Kidney (tissue), 14 donors: ENCODE results near the gene GPR26. TPM values are rescaled to one million over a fixed set of nuclear protein-coding genes. Genes with fewer than 3 reads are reported as not detected.

ENCODE experiments used
- DNase-seq, 5 donors: peaks; one replicate each; pipeline ENCODE4 v3.0.0-alpha.2; 2013 to 2020
- FAIRE-seq: peaks from 2 replicates; lab custom pipeline; 2012; peaks lifted over from hg19 to GRCh38; lab: Jason Lieb, UNC
- H3K27ac ChIP-seq, 2 donors: one replicate each; pipeline ENCODE4 v1.7.0; 2013; ENCODE audit warnings: low read depth in 2 of 2, low read length in 2 of 2, inconsistent platforms in 1 of 2
- H3K27me3 ChIP-seq: one replicate; pipeline ENCODE4 v1.7.1; 2013; ENCODE audit warnings: low read length, inconsistent platforms; ENCODE audit not compliant: control insufficient read depth, insufficient read depth
- H3K36me3 ChIP-seq, 3 donors: one replicate each; pipeline versions ENCODE4 v1.7.0 to v1.7.1; 2013; ENCODE audit warnings: low read length in 3 of 3, control low read depth in 1 of 3, inconsistent platforms in 1 of 3; ENCODE audit not compliant: insufficient read depth in 3 of 3, control insufficient read depth in 2 of 3
- H3K4me1 ChIP-seq, 3 donors: one replicate each; pipeline versions ENCODE4 v1.7.0 to v1.7.1; 2013; ENCODE audit warnings: low read length in 3 of 3, inconsistent platforms in 1 of 3, low read depth in 1 of 3; ENCODE audit not compliant: control insufficient read depth in 2 of 3, insufficient read depth in 2 of 3
- H3K4me3 ChIP-seq, 3 donors: one replicate each; pipeline versions ENCODE4 v1.7.0 to v1.8.1; 2013; ENCODE audit warnings: low read length in 3 of 3, control low read depth in 1 of 3, inconsistent platforms in 1 of 3
- H3K9ac ChIP-seq, 3 donors: one replicate each; pipeline versions ENCODE4 v1.7.0 to v1.7.1; 2013; ENCODE audit warnings: low read length in 3 of 3, control low read depth in 1 of 3, inconsistent platforms in 1 of 3
- H3K9me3 ChIP-seq, 3 donors: one replicate each; pipeline versions ENCODE4 v1.7.0 to v1.7.1; 2013; ENCODE audit warnings: low read length in 3 of 3, control low read depth in 1 of 3, inconsistent platforms in 1 of 3; ENCODE audit not compliant: control insufficient read depth in 2 of 3, insufficient read depth in 1 of 3
- intact Hi-C: fragments of 100-400 bp; cut with DNase I; formaldehyde crosslinking; loops from one replicate; pipeline ENCODE4 v1.11.1; 2022
- polyA plus RNA-seq: library from polyadenylated mRNA; stranded (reverse); fragments of 350-450 nt; fragmentation: Illumina TruSeq; extraction: RNeasy Lipid Tissue Mini Kit (QIAGEN cat#74804); gene quantifications from one replicate; pipeline ENCODE4 v1.2.3, GENCODE V29; 2014; ENCODE audit warnings: low read depth, low replicate concordance; ENCODE audit not compliant: insufficient read depth
- total RNA-seq: library from RNA; stranded (reverse); fragmentation: NEBNext Ultra II Directional; extraction: Animal tissue kit (Norgen Biotek cat#: 25700); gene quantifications from one replicate; pipeline ENCODE4 v1.2.1, GENCODE V29; 2021
- TF ChIP-seq, protein P1 (sequence below): IDR thresholded peaks from 3 replicates; pipeline ENCODE4 v1.5.1; 2012; ENCODE audit warnings: mild to moderate bottlenecking, moderate library complexity, borderline replicate concordance; ENCODE audit not compliant: insufficient read depth; ENCODE audit errors: extremely low read depth
- donor health status: control.
- donor health status: control.
- donor health status: control.
- donor health status: control.
- donor health status: control.
- donor health status: DM: yes; HTN: yes; CAD: no.
- donor health status: Normal renal cell carcinoma (clear cell type).

GPR26 gene
- total and polyA plus RNA-seq, 2 donors from 2014 or later: not detected

DNA sequence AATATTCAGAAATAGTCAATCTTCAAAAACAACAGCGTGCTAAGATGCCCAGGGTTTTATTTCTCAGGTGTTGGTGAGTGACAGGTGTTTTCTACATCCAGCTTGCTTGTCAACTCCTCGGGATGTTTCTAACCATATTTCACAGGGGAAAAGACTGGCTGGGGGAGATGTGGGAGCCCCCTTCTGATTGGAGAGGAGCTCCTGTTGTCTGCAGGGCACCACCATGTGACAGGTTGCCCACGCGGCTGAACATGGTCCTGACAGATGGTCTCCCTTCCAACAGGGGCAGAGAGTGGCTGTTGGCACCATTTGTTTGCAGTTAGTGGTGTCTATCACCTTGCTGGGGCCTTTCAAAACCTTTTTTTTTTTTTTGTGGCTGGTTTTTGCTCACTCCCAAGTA, 16.5 kb upstream of the GPR26 start:
- intact Hi-C loops: no loop called here
- Histone ChIP-seq H3K9ac (no peak overlapping the region), H3K36me3 (no peaks in the 10 kb centered on the region), H3K9me3 (no peaks in the 10 kb centered on the region), H3K27ac (no peak overlapping the region), H3K27me3 (no peaks in the 10 kb centered on the region), H3K4me1 (no peaks in the 10 kb centered on the region), H3K4me3 (no peak overlapping the region)
- DNase-seq (no peak), FAIRE-seq (no peak)
- TF ChIP-seq, protein P1, sequence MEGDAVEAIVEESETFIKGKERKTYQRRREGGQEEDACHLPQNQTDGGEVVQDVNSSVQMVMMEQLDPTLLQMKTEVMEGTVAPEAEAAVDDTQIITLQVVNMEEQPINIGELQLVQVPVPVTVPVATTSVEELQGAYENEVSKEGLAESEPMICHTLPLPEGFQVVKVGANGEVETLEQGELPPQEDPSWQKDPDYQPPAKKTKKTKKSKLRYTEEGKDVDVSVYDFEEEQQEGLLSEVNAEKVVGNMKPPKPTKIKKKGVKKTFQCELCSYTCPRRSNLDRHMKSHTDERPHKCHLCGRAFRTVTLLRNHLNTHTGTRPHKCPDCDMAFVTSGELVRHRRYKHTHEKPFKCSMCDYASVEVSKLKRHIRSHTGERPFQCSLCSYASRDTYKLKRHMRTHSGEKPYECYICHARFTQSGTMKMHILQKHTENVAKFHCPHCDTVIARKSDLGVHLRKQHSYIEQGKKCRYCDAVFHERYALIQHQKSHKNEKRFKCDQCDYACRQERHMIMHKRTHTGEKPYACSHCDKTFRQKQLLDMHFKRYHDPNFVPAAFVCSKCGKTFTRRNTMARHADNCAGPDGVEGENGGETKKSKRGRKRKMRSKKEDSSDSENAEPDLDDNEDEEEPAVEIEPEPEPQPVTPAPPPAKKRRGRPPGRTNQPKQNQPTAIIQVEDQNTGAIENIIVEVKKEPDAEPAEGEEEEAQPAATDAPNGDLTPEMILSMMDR: no peak

DNA sequence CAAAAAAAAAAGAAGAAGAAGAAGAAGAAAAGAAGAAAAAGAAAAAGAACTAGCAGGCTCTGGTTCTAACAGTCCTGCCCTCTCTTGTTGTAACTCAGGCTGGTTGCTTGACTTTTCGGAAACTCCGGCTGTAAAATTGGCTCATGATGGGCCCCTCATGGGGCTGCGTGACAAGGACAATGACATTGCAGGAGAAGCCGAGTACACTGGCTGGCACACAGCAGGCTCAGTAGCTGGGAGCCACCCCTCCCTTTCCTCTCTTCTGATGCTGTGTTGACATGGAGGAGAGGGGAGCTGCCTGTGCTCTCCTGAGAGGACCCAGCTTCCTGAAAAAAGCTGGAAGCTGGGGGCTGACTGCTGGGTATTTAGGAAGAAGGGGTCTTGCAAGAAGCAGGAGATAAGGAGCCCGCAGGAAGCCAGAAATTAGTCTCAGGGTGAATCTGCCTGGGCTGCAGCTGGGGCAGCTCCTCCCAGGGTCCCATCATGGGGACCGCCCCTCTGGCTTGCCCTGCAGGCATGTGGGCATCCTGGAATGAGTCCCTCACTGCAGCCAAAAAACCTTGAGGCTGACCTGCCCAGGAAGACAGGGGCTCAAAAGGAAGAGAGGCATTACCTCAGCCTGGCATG, 14.6 kb upstream of the GPR26 start:
- TF ChIP-seq, protein P1: no peak
- Histone ChIP-seq H3K9ac (no peak overlapping the region), H3K4me1 (no peaks in the 10 kb centered on the region), H3K4me3 (no peak overlapping the region), H3K36me3 (no peaks in the 10 kb centered on the region), H3K9me3 (no peaks in the 10 kb centered on the region), H3K27ac (no peak overlapping the region), H3K27me3 (no peaks in the 10 kb centered on the region)
- no peak for FAIRE-seq
- intact Hi-C loops: no loop called here
- DNase-seq: no peak

DNA sequence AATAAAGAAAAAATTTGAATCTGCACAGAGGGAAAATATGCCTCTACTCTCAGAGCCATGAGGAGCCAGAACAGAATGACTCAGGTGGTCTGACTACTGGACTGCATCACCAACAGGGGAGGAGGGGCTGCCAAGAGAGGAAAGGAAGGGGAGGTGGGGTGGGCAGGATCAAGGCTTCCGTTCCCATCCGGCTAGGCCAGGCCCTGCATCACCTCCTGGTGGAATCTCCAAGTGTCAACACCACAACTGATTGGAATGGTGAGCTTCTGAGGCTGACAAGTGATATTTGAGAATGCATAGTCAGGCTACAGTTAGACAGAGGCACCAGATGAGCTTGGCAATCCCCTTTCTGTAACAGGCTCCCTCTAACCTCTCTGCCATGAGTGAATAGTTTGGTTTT, 10.4 kb upstream of the GPR26 start:
- no peak overlapping the region for H3K27ac ChIP-seq
- no peaks in the 10 kb centered on the region for H3K4me1 ChIP-seq
- intact Hi-C loops: no loop called here
- H3K36me3 ChIP-seq: no peaks in the 10 kb centered on the region
- H3K9ac ChIP-seq: no peak overlapping the region
- no peaks in the 10 kb centered on the region for H3K9me3 ChIP-seq
- TF ChIP-seq, protein P1: no peak
- no peak for FAIRE-seq
- DNase-seq: peak in 1 of 5 donors; percentile 16
- no peaks in the 10 kb centered on the region for H3K27me3 ChIP-seq
- H3K4me3 ChIP-seq: no peak overlapping the region

DNA sequence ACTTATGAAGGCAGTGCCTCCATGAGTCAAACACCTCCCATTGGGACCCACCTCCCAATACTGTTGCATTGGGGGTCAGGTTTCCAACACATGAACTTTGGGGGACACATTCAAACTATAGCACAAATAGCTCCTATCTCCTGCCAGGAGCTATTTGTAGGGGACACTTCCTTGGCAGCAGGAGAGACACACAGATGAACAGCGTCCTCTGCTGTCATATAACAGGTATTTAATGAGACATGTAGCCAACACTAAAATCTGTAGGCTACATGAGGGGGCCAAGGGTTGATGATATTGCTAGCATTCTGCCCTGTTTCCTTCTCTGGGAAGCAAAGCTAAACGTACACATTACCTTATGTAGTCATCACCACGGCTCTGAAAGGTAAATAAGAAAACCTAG, 2.6 kb upstream of the GPR26 start:
- intact Hi-C loops: no loop called here
- Histone ChIP-seq H3K27ac (no peak overlapping the region), H3K4me3 (no peak overlapping the region), H3K27me3 (peaks cover 18% of the 10 kb centered on the region), H3K9me3 (peaks cover 0 to 6% (median 0%) of the 10 kb centered on the region in 3 donors), H3K36me3 (no peaks in the 10 kb centered on the region), H3K9ac (no peak overlapping the region), H3K4me1 (no peaks in the 10 kb centered on the region)
- FAIRE-seq (no peak), DNase-seq (no peak)
- TF ChIP-seq, protein P1: no peak
